ENCODE results near the gene CXXC1.
"Not testable (repeated sequence)": the region's sequence is repeated elsewhere in the genome, so short reads cannot be mapped to it uniquely, and the experiment has no call there.

CXXC1 gene

GRCh38 chr18:50274044-50274442 is 13.4 kb downstream of the CXXC1 start:
- no peak for DNase-seq (ENCODE audit: low read depth in 2 of 2)

- no peak for DNase-seq (ENCODE audit: low read depth in 2 of 2)
Observed at GRCh38 chr18:50273203-50274043, 14.1 kb downstream of the CXXC1 start.

DNA sequence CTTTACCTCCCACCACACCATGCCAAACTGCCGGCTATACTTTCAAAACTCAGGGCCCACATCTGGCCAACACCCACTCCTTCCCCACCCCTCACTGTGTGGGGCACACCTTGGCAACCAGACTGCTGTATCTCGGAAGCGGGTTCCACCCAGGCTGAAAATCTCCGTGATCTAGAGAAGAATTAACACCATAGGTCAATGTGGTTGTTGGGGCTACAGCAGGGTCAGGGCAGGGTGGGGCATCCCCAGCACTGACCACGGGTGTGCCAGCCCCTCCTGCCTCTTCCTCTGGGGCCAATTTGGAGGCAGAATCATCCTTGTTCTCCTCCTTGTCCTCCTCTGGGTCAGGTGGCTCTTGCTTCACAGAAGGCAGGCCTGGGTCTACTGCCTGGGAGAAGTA is 14.9 kb downstream of the CXXC1 start:
- DNase-seq (ENCODE audit: low read depth in 2 of 2), result no peak

- peak; percentile 63 to 75 for DNase-seq (ENCODE audit: low read depth in 2 of 2)
Observed at GRCh38 chr18:50268022-50268747, 19.3 kb downstream of the CXXC1 start.

GRCh38 chr18:50266248-50266704 is 21.2 kb downstream of the CXXC1 start, which contains the start of gene CFAP53:
Gene CFAP53 (minus strand): TSS chr18:50266495. CDS start chr18:50266404, 91 bp downstream.
- DNase-seq (ENCODE audit: low read depth in 2 of 2), result peak; percentile 57 to 76

- no peak for DNase-seq (ENCODE audit: low read depth in 2 of 2)
Observed at GRCh38 chr18:50262977-50263376, 24.5 kb downstream of the CXXC1 start.

- no peak for DNase-seq (ENCODE audit: low read depth in 2 of 2)
Observed at GRCh38 chr18:50250935-50251334, 36.6 kb downstream of the CXXC1 start.

DNA sequence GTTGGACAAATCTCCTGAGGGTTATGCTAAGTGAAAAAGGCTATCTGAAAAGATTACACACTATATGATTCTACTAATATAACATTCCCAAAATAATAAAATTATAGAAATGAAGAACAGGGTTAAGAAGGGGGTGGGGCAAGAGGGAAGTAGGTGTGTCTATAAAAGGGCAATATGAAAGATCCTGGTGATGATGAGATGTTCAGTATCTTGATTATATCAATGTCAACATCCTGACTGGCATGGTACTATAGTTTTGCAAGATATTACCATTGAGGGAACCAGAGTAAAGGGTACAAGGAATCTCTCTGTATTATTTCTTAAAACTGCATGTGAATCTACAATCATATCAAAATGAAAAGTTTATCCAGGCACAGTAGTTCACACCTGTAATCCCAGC is 37.9 kb downstream of the CXXC1 start:
- no peak for DNase-seq (ENCODE audit: low read depth in 2 of 2)

DNA sequence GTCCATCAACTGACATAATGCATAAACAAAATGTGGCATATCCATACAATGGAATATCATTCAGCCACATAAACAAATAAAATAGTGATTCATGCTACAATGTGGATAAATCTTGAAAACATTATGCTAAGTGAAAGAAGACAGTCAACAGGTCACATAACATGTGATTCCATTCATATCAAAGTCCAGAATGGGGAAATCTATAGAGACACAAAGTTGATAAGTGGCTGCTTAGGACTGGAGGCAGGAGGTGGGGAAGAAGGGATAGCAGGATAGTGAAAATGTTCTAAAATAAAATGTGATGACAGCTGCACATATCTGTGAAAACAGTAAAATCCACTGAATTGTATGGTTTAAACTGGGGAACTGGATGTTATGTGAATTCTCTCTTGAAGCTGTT is 39.9 kb downstream of the CXXC1 start:
- DNase-seq (ENCODE audit: low read depth in 2 of 2), result no peak

DNA sequence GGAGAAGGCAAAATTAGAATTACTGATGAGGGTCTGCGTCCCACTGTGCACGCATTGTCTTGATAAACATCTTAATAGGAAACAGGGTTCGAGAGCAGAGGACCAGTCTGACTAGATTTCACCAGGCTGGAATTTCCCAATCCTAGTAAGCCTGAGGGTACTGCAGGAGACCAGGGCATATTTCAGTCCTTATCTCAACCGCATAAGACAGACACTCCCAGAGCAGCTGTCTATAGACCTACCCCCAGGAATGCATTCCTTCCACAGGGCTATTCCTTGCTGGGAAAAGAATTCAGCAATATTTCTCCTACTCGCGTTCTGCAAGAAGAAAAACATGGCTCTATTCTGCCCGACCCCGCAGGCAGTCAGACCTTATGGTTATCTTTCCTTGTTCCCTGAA is 45.7 kb downstream of the CXXC1 start:
- DNase-seq (ENCODE audit: low read depth in 2 of 2), result not testable (repeated sequence)

- DNase-seq (ENCODE audit: low read depth in 2 of 2), result no peak
Observed at GRCh38 chr18:50240080-50240563, 47.4 kb downstream of the CXXC1 start.

DNA sequence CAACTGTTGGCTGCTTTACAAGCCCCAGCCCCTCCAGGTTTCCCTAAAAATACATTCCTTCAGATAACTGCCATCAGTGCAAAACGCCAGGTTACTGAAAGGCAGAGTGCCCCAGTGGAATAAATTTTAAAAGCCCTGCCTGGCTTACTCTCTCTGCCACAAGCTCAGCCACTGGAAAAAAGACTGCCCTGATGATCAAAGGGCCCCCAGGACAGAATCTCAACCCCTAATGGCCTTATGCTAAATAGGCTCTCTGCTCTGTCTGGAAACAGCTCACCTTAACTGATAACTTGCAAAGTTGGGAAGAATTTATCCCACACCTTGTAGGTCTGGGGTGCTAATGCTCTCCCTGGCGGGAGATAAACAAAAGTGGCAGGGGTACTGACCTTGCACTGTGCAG is 55.1 kb downstream of the CXXC1 start:
- DNase-seq (ENCODE audit: low read depth in 2 of 2), result no peak
